Bone marrow (tissue), 2 donors: ENCODE results near the gene PNPLA6.

Source experiments
- DNase-seq, 2 donors: peaks; one replicate each; lab custom pipeline; 2025; lab: John Stamatoyannopoulos, UW

The PNPLA6 gene

GRCh38 chr19:7602935-7603497 is 67.5 kb downstream of the PNPLA6 start:
- DNase-seq: no peak

DNA sequence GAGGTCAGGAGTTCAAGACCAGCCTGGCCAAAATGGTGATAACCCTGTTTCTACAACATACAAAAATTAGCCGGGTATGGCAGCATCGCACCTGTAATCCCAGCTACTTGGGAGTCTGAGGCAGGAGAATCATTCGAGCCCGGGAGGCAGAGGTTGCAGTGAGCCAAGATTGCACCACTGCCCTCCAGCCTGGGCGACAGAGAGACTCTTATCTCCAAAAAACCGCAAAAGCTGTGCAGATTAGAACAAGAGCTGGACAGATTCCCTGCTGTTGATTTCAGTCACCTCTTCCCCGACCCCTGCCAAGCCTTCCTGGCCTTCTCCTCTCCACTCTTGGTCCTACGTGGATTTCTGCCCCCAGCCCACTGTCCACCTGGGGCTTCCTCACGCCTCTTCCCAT is 68.4 kb downstream of the PNPLA6 start:
- DNase-seq: no peak

DNA sequence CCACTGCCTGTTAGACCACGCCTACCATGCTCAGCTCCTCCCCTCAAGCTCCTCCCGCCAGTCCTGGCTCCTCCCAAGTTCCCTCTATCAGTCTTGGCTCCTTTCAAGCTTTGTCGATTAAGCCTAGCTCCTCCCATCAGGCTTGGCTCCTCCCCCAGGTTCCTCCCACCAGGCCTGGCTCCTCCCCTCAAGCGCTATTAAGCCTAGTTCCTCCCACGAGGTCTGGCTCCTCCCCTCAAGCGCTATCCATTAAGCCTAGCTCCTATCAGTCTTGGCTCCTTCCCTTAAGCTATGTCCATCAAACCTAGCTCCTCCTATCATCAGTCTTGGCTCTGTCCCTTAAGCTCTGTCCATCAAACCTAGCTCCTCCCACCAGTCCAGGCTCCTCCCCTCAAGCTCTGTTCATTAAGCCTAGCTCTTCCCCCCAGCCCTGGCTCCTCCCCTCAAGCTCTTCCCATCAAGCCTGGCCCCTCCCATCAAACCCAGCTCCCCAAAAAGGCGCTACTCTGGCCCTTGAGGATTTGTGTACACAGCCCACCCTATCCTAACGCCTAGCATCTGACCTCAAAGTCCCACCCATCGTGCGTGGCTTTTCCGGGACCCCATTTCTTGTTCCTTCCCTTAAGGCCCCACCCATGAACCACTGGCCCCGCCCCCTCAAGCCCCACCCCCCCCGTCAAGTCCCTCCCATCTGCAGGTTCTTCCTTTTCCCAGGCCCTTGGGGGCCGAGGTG is 70.1 kb downstream of the PNPLA6 start:
- DNase-seq: peak in 1 of 2 donors; percentile 18

GRCh38 chr19:7606289-7606688 is 70.8 kb downstream of the PNPLA6 start:
- DNase-seq: no peak

DNA sequence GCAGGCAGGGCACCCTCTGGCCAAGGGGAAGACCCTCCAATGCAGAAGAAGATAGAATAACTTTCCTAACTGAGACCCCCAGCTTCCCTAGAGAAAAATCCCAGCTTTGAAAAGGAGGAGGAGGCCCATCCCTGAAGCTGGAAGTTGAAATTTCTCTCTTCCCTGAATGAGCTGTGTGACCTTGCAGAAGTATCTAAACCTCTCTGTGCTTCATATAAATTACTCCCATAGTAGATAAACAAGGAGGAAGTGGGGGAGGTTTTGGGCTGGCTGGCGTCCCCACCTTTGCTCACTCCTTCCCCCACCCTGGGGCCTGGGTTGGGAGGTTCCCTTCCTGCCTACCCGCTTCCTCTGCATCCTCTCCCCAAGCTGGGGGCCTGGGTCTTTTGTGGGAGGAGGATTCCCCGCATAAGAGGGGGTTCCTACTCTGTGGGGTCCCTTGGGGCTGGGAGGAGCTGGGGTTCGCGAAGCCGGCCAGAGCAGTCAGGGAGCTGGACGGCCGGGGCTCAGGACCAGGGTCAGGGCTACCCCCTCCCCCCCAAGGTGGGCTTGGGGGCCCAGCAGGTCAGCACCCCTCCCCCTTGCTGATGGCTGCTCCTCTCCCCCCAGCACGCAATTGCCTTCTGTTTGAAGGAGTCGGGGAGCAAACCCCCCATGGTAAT is 71.8 kb downstream of the PNPLA6 start:
- no peak for DNase-seq

GRCh38 chr19:7607874-7608560 is 72.5 kb downstream of the PNPLA6 start:
- DNase-seq: no peak

GRCh38 chr19:7610491-7611240 is 75.1 kb downstream of the PNPLA6 start:
- DNase-seq: no peak
